T-helper 17 cell (primary cell): ENCODE data around the gene TERT. TPM values are rescaled to one million over a fixed set of nuclear protein-coding genes. Genes with fewer than 3 reads are reported as not detected.

Experiments
- total RNA-seq, 4 donors: library from RNA in 2 of 4; stranded (reverse) in 2 of 4; gene quantifications; one replicate each; pipeline ENCODE4 v1.2.3 and lab custom pipeline; 2022 to 2026

The TERT gene
- total RNA-seq, 2 donors from 2014 or later: 0.10 to 0.80 TPM

Other genes starting within 250 kb of the TERT start
- gene SLC12A7, start 183.0 kb downstream of the TERT start, total RNA-seq: 10 to 100 TPM; 36.6 to 88.0 TPM
- gene SLC6A19, start 93.5 kb downstream of the TERT start, total RNA-seq: not detected
- not detected for gene SLC6A18, start 69.7 kb downstream of the TERT start, total RNA-seq
- gene CLPTM1L, start 50.0 kb upstream of the TERT start, total RNA-seq: 10 to 100 TPM; 70.5 to 80.9 TPM
- gene SLC6A3, start 150.4 kb upstream of the TERT start, total RNA-seq: not detected
- 10 to 100 TPM; 23.4 to 24.8 TPM for gene LPCAT1, start 228.9 kb upstream of the TERT start, total RNA-seq